Amygdala (tissue), 56 donors: ENCODE results near the gene THAP8.

Experiments
- DNase-seq, 56 donors: peaks; one replicate each; lab custom pipeline; 2025; lab: John Stamatoyannopoulos, UW

Gene THAP8

DNA sequence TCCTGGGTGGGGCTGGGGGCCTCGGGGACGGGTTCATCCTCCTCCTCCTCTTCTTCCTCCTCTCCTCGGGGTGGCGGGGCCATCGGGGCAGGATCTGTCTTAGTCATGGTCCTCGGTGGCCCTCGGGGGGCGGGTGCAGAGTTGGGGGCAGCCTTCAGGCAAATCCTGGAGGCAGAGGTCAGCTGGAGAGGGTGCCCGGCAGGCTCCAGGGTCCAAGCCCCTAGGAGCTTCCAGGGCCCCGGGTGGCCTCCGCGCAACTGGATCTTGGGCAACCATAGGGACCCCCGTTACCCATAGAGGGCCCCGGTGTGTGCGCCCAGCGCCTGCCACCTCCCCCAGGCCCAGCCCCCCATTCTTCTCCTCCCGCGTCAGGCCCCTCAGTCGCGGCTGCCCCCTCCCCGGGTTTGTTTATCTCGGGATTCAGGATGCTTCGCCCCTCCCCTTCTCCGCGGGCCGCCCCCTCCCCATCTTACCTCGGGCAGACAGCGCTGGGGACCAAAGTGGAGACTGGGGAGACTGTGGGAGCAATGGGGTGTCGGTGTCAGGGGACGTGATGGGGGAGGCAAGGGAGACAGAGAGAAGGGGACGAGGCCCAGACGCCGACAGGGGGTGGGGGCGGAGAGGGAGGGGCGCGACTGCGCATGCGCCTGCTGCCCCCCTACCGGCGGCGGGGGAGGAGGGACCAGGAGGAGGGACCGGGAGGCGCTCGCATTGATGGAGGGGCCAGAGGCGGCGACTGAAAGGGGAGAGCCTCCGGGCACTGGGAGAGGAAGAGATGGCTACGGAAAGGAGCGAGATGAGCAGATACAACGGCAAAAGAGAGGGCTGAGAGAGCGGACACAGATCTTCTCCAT is 21.6 kb downstream of the THAP8 start, which contains the start of gene CLIP3:
CLIP3 (minus strand) TSS at position 623 of the 854 bp plus-strand sequence; CDS start at position 107, 516 bp downstream.
- DNase-seq = peak in 55 of 56 donors; percentile 25 to 89 (median 74)

DNA sequence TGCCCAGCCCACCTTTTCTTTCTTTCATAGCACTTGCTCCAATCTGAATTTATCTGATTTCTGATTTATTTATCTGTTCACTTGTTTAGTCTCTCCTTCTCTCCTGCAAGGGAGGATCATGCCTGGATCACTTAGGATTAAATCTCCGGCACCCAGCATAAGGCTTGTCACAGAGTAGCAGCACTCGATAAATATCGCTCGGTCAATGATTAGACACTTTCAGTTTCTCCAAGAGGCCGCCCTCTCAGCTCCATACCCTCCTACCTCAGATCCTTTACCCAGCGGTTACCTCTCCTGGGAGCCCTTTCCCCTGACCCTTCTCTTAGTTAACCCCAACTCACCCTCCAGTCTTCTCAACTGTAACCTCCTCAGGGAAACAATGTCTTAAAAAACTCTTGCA is 22.8 kb downstream of the THAP8 start:
- no peak for DNase-seq

DNA sequence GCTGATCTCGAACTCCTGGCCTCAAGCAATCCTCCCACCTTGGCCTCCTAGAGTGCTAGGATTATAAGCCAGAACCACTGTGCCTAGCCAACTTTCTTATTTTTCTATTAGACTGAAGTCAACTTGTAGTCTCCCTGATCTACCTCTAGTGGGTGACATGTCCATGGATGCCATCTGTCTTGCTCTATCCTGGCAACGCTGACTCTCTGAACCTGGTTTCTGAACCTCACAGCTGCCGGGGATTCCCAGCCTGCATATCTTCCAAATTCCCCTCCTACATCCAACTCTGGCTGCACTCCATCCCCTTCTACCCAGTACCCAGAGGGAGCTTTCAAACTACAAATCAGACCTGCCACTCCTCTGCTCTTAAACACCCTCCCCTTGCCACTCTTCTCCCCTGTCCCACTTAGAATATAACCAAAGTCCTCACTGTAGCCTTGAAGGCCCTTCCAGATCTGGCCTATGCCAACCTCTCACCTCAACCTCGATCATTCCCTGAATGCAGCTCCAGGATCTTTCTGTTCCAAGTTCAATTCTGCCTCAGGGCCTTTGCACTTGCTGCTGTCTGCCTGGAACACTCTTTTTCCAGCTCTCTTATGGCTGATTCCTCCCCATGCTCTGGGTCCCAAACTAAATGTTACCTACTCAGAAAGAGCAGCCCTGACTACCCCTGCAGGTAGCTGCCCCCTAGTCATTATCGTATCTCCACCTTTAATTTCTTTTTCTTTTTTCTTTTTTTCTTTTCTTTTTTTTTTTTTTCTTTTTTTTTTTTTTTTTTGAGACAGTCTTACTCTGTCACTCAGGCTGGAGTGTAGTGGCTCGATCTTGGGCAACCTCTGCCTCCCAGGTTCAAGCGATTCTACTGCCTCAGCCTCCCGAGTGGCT is 23.6 kb downstream of the THAP8 start:
- DNase-seq = no peak

DNA sequence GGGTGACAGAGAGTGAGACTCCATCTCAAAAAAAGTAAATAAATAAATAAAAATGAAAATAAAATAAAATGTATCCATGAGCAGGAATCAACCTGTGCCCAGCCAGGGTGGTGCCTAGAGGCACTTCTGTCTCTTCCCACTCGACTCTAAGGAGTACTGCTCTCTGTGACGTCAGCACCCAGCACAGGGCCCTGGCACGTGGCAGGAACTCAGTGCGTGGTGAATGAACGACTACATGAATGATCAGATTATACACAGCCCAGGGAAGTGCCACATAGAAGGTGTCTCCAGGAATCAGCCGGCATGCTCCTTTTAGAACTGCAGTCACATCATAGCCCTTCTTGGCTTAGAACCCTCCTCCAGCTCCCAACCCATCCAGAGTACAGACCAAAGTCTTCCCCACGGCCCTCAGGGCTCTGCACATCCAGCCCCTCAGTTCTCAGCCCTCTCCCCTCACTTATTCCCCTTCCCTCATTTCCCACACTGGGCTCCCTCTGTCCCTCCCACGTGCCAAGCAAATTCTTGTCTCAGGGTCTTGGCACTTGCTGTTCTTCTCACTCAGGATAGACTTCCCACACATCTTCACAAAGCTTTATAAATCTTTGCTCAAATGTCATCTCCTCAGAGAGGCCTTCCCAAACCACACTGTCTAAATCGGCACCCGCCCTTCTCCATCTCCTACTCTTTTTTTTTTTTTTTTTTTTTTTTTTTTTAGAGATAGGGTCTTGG is 25.6 kb downstream of the THAP8 start:
- peak in 21 of 56 donors; percentile 11 to 56 (median 19) for DNase-seq

DNA sequence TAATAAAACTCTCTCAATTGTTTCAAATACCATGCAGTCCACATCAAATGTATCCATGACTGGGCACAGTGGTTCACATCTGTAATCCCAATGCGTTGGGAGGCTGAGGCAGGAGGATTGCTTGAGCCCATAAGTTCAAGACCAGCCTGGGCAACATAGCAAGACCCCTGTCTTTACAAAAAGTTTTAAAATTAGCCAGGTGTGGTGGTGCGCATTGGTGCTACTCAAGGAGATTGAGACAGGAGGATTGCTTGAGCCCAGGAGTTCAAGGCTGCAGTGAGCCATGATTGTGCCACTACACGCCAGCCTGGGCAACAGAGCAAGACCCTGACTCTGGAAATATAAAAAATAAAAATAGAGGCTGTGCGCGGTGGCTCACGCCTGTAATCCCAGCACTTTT is 26.4 kb downstream of the THAP8 start:
- DNase-seq = no peak

DNA sequence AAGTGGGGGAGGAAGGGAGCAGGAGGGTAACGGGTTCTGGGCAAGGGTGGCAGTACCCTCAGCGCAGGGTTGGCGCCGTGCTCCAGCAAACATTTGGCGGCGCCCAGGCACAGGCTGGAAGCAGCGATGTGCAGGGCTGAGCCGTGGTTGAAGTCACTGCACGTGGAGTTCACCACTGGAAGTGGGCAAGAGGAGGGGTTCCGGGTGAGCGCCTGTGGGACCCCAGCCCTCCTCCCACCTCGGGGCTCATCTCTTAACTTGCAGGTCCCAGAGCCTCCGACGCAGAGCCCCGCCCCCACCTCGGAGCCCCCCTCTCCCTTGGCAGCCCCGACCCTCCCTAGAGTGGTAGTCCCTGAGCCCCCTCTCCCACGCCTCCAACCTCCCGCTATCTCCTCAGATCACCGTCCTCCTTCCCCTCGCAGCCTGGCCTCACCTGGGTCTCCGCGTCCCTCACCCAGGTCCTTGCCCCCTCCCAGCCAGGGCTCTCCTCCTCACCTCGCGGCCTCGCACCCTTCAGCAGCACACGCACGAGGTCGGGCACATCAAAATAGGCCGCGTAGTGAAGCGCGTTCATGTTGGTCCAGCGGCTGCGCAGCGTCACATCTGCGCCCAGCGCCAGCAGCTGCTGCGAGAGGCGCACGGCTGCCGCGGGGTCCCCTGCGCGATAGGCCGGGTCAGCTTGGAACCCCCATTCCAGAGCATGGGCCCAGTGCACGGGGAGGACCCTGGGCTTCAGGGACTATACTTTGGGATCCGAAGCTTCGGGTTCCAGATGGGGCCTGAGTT is 27.8 kb downstream of the THAP8 start:
- no peak for DNase-seq

DNA sequence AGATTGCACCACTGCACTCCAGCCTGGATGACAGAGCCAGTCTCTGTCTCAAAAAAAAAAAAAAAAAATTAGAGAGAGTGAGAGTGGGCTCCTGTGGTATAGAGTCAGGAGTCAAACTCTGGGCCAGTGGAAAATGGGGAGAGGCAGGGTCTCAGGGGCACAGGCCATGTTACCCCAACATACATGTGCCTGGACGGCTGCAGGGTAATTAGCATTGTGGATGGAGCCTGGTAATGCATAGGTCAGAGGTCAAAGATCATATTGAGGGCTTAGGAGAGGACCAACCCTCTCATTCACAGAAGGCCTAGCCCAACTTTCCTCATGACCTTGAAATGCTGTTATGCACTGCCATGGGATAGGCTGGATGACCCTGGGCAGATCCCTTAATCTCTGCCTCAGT is 28.5 kb downstream of the THAP8 start:
- no peak for DNase-seq

DNA sequence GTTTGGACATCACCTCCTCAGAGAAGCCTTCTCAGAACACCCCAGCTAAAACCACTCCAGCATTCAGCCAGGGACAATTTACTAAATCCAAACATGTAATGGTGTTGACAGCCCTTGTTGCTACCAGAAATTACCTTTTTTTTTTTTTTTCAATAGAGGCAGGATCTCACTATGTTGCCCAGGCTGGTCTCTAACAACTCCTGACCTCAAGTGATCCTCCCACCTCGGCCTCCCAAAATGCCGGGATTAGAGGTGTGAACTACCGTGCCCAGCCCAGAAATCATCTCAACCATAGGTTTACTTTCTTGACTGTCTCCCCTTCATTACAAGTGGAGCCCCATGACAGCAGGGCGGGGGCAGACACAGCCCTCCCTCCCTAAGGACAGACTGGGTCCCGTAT is 30.7 kb downstream of the THAP8 start:
- no peak for DNase-seq

DNA sequence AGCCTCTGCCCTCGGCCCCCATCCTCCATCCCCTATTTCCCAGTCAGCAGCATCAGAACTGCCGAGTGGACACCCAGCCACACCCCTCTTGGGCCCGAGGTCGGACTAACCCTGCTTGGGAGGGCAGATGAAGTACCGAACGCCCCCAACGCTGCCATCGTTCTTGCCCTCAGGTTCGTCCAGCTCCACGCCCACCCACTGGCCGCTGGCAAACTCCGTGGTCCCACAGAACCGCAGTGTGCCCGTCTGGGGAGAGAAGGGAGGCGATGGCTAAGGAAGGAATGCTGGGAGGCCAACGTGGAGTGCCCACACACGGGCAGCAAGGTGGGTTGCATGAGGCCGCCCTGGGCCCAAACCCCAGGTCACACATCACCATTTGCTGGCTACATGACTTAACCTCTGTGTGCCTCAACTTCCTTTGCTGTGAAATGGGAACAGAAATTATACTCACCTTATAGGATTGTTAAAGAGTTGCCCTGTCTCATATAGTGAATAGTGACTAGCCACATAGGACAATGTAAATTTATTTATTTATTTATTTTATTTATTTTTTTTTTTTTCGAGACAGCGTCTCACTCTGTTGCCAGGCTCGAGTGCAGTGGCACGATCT is 34.9 kb downstream of the THAP8 start:
- no peak for DNase-seq

DNA sequence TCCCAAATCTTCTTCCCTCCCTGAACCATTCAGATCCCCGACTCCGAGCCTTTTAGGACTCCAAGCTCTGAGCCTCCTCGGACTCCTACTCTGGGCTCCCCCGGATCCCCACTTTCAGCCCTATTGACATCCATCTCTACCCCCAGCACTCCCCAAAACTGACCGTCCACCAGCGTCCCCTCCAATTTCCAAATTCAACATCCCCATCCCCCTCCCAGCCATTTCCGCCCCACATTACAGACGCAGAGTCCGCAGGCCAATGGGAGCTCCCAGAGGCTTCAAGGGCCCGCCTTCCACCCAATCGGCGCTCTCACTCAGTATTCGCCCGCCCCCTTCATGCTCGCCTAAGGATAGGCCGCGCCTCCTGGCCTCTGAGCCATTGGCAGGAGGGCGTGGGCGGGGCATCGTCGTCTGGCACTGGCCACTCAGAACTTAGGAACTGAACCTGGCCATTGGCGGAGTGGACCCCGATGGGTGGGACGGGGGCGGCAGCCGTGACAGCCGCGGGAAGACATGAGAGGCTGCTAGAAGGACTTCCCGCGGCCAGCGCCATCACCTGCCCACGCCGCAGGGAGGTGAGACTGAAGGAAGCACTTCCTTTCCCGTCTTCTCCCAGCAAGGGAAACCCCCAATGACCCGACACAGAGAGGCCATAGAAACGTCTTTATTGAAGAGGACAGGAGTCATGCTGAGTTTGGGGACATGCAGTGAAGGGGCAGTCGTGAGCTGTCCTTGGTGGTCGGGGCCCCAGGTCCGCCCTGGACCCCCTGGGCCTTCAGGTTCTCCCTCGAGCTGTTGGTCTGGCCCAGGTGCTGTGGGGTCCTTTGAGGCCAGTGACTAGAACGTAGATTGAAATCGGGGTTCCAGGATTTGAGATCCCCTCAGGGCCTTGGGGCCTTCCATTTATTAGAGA is 39.8 kb downstream of the THAP8 start, which contains the start of gene ALKBH6:
ALKBH6 (minus strand) TSS at position 202 of the 913 bp plus-strand sequence. CDS start 816 bp downstream, outside the sequence.
- peak; percentile 68 to 100 (median 98) for DNase-seq

DNA sequence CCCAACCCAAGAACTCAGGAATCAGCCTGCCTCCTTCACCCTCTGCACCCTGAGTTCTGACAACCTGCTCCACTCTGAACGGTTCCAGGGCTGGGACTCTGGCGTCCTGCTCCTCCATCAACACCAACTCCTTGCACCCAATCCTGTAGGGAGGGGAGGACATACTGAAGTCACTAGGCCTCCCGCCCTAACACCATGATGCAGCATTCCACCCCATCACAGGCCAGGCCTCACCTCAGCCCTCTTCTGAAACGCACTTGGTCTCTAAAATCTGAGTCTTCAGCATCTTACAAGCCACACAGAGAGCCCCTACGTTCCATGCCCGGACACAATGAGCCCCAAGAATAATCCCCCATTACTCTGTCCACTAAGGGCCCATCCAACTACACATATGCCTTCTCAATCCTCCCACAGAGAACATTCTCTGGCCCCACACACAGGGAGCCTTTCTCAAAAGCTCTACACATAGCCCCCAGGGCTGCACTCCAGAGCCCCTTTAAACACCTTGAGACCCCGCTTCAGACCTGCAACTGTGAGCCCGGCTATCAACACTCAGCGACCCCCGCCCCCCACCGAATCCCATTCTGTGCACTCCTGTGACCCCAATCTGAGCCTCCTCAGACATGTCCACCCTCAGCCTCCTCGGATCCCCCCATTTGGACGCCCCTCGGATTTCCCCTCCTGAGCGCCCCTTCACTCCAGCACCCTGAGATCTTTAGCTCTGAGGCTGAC is 40.6 kb downstream of the THAP8 start:
- DNase-seq = peak in 1 of 56 donors; percentile 15

DNA sequence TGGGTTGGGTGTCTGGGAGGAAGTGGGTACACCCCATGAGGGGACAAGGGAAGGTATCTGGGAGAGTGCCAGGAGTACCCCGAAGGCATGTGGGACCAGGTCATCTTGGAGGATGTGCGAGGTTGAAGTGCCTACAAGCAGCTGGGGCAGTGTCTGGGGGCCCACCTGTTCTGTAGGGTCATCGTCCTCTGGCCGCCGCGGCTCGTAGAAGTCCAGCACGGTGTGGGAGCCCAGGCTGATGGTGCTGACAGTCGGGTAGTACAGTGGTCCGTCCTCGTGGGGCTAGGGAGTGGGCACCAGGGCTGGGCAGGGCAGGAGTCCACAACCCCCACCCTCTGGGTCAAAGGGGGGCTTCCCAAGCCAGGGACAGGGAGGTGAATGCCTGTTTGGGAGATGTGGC is 43.7 kb downstream of the THAP8 start:
- no peak for DNase-seq

DNA sequence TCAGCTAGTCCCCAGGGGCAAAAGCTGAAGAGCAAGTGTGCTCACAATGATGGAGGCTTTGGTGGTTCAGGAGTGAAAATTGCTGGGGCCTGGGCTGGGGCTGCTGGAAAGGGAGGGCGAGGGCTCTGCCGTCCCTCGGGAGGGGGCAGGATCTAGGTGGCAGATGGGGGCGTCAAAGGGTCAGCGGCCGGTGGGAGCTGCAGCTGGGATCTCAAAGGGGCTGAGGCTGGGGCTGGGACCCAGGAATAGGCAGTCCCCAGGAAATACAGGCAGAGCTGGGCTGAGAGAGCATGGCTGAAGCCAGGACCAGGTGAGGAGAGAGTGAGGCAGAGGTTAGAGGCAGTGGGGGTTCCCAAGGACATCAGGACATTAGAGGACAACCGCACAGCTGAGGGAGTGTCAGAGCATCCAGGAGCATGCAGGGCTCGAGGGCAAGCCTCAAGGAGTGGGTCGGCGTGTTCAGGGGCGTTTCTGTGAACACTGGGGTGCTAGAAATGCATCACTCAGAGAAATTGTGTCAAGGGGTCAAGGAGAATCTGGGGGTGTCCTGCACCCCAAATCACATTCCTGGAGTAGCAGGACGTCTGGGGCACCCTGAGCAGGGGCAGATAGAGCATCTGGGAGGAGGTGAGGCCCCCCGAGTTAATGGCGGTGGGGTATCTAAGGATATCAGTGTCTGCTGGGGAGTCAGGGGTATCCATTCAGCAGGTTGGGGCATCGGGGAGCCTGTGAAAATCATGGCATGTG is 44.3 kb downstream of the THAP8 start:
- DNase-seq = peak in 1 of 56 donors; percentile 57

DNA sequence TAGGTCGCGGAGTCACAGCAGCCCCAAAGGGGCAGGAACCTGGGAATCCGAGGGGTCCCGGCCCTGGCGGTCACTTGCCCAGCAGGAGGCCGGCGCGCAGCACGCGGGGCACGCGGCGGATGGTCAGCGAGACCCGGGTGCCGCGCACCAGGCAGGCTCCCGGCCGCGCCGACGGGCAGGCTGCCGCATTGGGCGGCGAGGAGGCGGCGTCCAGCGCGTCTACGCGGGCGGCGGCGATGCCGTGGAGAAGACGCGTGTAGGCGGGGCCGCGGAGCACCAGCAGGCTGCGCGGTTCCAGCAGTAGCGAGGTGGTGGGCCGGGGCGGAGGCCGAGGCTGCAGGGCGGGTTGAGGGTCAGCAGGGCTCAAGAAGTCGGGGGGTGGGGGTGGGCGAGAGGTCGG is 44.9 kb downstream of the THAP8 start:
- peak in 36 of 56 donors; percentile 8 to 81 (median 42) for DNase-seq

DNA sequence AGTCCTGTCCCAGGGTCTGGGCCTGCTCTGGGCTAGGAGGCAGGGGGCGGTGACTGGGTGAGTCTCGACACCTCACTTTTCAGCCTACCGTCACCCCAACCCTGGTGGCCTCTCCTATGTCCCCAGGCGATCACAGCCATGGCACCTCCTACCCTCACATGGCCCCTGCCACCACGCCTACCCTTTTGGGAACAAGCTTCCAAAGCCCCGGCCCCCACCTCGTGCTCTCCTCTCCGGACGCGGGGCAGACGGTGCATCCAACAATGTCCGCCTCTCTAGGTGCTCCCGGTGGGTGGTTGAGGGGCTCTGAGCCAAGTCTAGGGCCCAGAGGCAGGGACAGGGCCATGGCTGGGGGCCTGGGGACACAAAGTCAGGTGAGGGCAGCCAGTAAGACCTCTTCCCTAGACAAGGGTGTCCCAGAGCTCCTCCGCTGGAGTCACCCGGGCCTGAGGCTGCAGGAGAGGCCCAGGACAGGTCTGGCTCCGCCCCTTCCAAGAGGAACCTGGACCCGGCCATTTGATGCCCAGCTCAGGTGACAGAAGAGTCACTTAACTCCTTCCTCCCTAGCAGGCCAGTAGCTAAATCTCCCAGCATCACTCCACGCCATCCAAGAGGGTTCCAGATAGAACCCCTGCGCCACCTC is 45.6 kb downstream of the THAP8 start, which contains the start of gene SYNE4:
SYNE4 (minus strand) TSS at position 478 of the 643 bp plus-strand sequence; CDS start at position 346, 132 bp downstream.
- DNase-seq = no peak

DNA sequence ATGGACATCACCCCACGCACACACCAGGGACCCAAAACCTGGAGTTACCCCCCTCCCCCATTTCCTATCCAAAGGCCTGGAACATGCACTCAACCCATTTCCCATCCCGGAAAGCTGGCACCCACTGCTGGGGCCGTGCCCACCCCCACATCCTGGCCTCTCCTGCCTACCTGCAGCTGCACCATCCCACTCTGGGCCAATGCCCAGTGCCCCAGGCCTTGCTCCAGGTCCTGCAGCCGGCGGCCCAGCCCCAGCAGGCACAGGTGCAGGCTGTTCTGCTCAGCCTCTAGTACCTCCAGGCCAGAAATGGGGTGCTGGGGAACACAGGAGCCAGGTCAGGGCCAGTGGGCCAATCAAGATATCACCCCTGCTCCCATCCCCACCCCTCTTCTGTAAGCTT is 47.1 kb downstream of the THAP8 start:
- DNase-seq = no peak
